HFF-Myc (cell line): Measurements from ENCODE around the gene ANKS1B.
"Not testable (repeated sequence)": the region's sequence is repeated elsewhere in the genome, so short reads cannot be mapped to it uniquely, and the experiment has no call there.

Experiments used
- DNase-seq: peaks from one replicate; pipeline ENCODE4 v3.0.0-alpha.2; 2011; ENCODE audit warnings: low read depth; ENCODE audit errors: extremely low read depth
- H3K4me3 ChIP-seq: replicated peaks from 2 replicates; pipeline ENCODE4 v1.5.1; 2011; ENCODE audit warnings: low read depth, mild to moderate bottlenecking, control low read depth, low read length
- TF ChIP-seq, protein P1 (sequence below): IDR thresholded peaks from 2 replicates; pipeline ENCODE4 v1.5.1; 2012; ENCODE audit warnings: mild to moderate bottlenecking, low read depth, low read length, control low read depth; ENCODE audit errors: missing control alignments

The ANKS1B gene

GRCh38 chr12:98758331-98758730 lies 1226.4 kb downstream of the ANKS1B start:
- TF ChIP-seq, protein P1, sequence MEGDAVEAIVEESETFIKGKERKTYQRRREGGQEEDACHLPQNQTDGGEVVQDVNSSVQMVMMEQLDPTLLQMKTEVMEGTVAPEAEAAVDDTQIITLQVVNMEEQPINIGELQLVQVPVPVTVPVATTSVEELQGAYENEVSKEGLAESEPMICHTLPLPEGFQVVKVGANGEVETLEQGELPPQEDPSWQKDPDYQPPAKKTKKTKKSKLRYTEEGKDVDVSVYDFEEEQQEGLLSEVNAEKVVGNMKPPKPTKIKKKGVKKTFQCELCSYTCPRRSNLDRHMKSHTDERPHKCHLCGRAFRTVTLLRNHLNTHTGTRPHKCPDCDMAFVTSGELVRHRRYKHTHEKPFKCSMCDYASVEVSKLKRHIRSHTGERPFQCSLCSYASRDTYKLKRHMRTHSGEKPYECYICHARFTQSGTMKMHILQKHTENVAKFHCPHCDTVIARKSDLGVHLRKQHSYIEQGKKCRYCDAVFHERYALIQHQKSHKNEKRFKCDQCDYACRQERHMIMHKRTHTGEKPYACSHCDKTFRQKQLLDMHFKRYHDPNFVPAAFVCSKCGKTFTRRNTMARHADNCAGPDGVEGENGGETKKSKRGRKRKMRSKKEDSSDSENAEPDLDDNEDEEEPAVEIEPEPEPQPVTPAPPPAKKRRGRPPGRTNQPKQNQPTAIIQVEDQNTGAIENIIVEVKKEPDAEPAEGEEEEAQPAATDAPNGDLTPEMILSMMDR = no peak
- DNase-seq = no peak
- H3K4me3 ChIP-seq = no peak overlapping the region

GRCh38 chr12:98757455-98757854 lies 1227.3 kb downstream of the ANKS1B start:
- DNase-seq = no peak
- TF ChIP-seq, protein P1 = no peak

GRCh38 chr12:98755855-98756254 lies 1228.9 kb downstream of the ANKS1B start:
- not testable (repeated sequence) for H3K4me3 ChIP-seq, DNase-seq

More at GRCh38 chr12:98757455-98757854, 1227.3 kb downstream of the ANKS1B start:
- H3K4me3 ChIP-seq = no peak overlapping the region

GRCh38 chr12:98754095-98754494 lies 1230.6 kb downstream of the ANKS1B start:
- no peak overlapping the region for H3K4me3 ChIP-seq
- DNase-seq = no peak
- TF ChIP-seq, protein P1 = no peak

- TF ChIP-seq, protein P1 = no peak
- no peak overlapping the region for H3K4me3 ChIP-seq
- DNase-seq = no peak
Observed at GRCh38 chr12:98752726-98753125, 1232.0 kb downstream of the ANKS1B start.

DNA sequence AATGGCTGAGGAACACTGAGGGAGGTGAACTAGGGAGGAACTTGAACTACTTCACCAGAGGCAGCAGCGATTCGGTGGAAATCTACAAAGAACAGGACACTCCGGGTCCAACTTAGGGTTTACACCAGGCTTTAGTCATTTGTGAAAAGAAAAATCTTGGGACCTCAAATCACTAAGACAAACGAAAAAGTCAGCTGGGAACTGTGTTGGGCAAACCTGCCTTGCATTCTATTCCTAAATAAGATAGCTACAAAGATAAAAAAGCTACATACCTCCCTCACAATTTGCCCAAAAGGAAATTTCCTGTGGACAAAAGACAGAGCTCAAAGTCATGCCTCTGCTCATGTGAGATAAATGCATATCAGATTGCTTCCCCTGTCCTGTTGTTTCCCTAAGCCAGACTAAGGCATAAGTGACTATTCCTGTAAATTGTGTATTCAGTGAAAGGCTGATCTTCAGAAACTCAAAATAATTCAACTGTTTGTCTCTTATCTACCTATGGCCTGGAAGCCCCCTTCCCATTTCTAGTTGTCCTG lies 1233.1 kb downstream of the ANKS1B start:
- DNase-seq = no peak
- no peak overlapping the region for H3K4me3 ChIP-seq
- TF ChIP-seq, protein P1 = no peak

- DNase-seq = no peak
- no peak overlapping the region for H3K4me3 ChIP-seq
- TF ChIP-seq, protein P1 = no peak
Observed at GRCh38 chr12:98750511-98750910, 1234.2 kb downstream of the ANKS1B start.
